Activated T-helper 9 cell treated with anti-CD3 and anti-CD28 coated beads, Interleukin-2, amount 50 U/mL, for 16 hours (primary cell): ENCODE results near the gene CPSF3.
"Not testable (repeated sequence)": the region's sequence is repeated elsewhere in the genome, so short reads cannot be mapped to it uniquely, and the experiment has no call there.

Experiments
- DNase-seq: peaks from one replicate; pipeline ENCODE4 v3.0.0-alpha.2; 2020; ENCODE audit warnings: low read depth

CPSF3 gene

DNA sequence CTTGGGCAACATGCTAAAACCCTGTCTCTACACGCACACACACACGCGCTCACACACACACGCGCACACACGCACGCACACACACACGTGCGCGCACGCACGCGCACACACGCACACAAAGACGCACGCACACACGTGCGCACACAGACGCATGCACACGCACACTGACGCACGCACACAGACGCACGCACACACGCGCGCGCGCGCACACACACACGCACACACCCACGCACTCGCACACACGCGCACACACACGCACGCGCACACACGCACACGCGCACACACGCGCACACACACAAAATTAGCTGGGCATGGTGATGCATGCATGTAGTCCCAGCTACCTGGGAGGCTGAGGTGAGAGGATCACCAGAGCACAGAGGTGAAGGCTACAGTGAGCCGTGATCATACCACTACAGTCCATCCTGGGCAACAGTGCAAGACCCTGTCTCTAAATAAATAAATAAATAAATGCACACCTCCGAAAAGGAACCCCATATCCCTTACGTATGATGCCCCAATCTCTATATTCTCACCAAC lies 42.8 kb downstream of the CPSF3 start:
- DNase-seq = no peak

DNA sequence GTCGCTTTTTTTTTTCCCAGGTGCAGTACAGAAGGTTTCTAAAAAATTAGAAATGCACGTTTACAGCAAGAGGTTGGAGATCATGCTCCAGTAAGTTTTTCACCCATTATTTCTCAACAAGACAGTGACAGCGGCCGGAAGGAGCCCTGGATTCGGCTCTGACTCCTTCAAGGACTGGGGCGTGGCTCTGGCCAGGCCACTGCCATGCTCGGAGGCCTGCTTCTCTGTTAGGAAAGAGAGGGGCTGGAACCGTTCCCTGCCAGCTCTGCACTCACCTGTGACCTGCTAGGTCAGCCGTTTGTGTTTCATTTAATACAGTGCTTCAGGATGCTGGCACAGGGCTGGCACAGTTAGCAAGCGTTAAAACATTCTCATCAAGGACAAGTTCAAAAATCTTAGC lies 44.2 kb downstream of the CPSF3 start:
- no peak for DNase-seq

DNA sequence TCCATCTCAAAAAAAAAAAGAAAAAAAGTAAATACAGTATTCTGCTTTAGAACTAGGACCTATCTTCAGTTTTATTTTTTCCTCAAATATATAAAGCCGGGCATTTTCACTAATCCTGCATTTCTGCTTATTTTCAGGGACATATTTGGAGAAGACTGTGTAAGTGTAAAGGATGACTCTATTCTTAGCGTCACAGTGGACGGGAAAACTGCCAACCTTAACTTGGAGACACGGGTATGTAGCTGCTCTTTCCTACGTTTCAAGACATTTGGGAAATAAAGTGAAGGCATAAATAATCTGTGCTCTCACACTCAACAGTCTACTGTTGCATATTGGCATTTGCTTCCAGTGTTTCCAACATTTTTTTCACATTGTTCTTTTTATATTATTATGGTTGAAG lies 47.8 kb downstream of the CPSF3 start:
- DNase-seq = no peak

DNA sequence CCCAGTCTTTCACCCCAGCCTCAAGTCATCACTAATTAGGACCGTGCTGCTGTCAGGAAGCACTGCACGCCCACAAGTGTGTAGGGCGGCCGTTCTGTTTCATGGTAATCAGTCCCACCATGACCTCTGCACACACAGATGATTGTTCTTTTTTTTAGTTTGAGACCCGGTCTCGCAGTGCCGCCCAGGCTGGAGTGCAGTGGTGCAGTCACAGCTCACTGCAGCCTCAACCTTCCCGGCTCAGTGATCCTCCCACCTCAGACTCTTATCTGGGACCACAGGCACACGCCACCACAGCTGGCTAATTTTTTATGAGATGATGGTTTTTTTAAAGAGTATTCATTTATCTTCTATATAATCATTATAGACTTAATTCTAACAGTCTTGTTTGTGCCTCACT lies 49.1 kb downstream of the CPSF3 start:
- no peak for DNase-seq

DNA sequence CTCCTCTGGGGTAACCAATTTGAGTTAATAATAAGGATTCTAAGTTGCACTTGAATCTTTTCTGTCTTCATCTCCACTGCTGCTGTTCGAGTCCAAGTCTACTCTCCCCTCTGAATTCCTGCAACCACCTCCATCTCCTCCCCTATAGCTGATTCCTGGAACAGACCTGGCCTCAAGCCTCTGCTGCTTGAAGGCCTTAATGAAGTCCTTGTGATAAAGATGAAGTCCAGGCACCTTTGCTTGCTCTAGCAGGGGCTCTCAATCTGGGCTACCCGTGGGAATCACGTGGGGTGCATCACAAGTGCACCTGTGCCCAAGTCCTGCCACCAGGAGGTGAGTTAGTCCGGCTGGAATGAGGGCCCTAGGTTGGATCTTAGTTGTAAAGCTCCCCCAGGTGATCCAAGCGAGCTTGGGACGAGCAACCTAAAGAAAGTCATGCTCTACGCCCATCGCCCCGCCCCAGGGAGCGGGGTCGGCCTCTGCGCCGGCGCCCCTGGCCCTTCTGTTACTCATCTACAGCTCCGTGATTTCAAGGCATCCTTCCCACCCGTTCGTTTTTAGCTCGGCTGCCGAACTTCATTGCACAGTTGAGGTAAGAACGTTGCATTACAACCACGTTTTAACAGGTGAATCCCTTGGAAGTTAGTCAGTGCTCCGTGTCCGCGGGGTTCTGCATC lies 50.0 kb downstream of the CPSF3 start:
- DNase-seq = peak; percentile 7

DNA sequence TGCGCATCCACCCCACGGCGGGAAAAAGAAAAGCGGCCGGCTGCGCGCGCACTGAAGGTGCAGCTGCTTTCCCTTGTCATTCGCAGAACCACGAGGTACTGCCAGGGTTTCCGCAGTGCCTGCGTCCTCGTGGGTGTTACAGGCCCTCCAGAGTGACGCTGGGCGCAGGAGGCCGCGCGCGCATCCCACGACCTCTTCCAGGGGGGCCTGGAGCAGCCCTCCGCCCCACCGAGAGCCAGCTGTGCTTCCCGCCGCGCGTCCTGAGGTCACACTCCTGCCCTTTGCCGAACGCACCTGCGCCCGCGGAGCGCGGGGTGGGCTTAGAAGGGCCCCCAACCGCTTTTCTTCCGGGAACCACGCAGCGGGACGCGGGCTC lies 50.5 kb downstream of the CPSF3 start:
- DNase-seq = peak; percentile 47

DNA sequence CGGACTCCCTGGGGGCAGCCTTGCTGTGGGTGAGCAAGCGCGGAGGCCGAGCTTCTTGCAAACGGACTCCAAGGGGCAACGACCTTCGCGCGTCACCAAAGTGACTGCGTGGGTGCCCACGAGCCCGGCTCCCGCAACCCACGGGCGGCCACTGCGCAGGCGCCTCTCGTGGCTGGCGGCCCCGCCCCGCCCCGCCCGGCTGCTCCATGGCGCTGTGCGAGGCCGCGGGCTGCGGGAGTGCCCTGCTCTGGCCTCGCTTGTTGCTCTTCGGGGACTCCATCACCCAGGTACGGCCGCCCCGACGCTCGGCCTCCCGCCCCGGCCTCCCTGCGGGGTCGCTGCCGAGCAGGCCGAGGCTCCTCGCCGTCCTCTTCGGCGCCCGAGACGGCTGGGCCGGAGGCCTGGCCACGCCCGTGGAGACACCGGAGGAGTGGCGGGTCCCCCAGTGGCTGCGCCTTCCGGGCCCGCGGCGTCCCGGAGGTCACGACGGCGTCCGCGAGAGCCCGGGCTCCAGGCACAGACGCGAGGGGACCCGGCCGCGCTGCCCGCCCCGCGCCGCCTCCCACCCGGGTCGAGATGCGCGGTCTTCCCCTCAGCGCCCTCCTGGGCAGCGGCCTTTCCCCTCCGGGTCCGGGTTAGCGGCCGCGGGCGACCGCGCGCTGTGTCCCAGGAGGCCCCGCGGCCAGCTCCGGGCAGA lies 51.1 kb downstream of the CPSF3 start, which contains the start of gene IAH1:
TSS of gene IAH1 (plus strand) at position 191 of the 697 bp plus-strand sequence. CDS start at position 207, 16 bp downstream.
- peak; percentile 70 for DNase-seq

DNA sequence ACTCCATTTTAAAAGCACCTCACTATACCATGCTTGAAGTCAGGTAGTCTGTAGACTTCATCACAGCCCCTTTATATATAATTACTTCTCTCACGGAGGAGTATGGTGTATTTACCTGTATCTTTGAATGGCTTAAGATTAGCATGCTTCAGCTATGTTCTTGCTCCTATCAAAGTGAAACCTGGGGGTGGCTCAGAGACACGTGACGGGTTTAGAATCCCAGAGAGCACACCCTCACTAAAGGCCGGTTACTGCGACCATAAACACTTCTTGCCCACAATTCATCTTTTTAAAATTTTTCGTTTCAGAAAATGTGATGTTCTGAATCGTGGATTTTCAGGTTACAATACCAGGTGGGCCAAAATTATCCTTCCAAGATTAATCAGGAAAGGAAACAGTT lies 54.5 kb downstream of the CPSF3 start:
- DNase-seq = no peak

DNA sequence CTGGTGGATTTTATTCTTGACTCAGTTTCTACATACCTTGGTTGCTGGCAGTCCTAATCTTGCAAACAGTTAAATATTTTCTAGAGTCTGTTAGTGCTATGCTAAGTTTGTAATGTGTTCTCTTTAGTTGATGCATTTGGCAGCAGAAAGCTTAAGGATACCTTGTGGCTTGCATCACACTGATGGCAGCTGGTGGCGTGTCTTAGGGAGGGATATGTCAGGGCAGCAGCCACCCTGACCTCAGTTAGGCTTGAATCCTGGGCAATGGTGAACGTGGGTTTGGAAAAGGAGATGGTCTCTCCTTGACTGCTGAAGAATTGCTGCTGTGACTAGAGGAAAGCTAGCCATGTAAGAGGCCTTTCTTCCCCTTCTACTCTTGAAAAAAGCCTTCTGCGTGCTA lies 55.1 kb downstream of the CPSF3 start:
- DNase-seq = no peak

DNA sequence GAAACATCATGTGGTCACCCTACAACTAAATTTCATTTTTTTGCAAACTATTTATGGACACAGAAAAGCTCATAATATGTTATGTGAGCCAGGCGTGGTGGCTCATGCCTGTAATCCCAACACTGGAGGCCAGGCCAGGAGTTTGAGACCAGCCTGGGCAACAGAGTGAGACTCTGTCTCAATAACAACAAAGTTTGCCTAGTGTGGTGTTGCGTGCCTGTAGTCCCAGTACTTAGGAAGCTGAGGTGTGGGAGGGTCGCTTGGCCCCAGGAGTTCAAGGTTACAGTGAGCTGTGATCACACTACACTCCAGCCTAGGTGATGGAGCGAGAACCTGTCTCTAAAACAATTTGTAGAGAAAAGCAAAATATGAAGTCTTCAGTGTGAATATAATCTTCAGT lies 56.7 kb downstream of the CPSF3 start:
- no peak for DNase-seq

DNA sequence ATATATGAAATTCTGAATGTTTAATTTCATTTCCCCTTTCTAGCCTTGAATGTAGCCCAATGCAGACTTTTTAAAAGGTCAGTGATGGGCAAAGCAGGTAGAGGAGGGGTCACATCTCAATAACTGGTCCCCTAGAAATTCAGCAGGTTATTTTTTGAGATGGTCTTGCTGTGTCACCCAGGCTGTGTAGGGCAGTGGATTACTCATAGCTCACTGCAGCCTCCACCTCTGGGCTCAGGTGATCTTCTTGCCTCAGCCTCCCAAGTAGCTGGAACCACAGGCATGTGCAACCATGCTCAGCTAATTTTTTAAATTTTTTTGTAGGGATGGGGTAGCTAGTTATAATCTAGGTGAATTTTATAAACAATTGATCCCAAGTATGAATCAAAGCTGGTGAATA lies 59.7 kb downstream of the CPSF3 start:
- DNase-seq = no peak

DNA sequence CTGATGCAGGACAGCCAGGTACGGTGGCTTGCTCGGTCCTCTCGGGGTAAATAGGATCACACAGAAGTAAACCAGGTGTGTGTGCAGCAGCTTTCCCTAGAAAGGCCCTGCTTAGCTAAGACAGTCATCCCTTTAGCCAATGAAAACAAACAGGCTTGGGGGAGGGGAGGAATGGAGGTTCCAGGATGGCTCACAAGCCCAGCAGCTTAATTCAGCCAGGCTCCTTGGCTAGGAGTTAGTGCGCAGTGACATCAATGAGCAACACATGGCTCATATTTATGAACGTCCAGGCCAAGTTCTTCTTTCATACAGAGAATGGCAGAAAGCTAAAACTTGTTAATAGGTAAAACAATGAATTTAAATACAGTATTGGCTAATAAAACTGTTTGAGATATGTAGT lies 61.1 kb downstream of the CPSF3 start:
- no peak for DNase-seq

DNA sequence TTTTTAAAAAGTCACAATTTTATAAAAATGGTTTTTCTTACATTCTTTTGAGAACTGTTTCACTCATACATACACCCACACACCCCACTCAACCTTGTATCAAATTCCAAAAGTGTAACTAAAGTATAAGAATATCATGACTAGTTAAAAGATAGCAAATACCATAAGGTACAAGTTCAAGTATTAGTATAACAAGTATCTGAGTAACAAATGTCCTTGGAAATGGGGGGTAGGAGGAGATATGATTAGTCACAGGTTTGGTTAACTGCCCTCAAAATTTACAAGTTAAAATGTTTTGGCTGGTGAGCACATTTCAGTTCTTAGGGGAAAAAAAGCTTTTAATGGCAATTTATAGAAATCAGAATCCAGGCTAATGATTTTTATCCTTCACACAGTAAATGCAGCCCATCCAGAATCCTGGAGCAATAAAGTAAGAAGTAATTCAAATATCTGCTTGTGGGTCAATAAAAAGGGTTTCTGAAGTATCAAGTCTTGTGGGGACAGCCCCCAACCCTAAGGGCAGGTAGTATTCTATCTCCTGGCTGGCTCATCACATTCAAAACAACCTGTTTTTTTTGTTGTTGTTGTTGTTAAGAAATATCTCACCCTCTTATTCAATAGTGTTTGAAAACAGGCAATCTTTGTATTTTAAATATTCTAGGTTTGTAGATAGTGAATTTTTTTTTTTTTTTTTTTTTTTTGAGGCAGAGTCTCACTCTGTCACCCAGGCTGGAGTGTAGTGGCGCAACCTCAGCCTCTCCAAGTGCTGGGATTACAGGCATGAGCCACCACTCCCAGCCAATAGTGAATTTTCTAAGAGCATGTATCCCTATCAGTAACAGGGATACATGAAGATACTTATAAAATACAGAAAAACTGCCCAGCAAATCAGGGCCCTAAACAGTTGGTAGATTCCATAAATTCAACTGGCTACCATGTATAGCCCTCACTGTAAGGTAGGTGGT lies 65.4 kb downstream of the CPSF3 start:
- no peak for DNase-seq

DNA sequence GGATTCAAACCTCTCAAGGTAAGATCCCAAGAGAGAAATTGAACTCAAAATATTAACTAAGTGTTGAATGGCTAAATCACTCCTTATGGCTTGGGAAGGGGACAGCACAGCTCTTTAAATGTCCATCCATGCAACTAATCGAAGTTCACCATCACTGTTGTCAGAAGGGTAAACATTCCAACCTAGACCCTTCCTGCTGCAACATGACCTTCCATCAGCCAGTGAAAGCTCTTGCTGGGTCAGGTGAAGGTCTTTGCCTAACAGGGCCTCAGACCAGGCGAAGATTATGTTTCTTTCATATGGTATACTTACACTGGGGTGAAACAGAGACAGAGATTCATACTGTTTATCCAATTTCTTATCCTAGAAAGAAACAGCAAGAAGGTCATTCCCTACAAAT lies 67.3 kb downstream of the CPSF3 start:
- DNase-seq = no peak

DNA sequence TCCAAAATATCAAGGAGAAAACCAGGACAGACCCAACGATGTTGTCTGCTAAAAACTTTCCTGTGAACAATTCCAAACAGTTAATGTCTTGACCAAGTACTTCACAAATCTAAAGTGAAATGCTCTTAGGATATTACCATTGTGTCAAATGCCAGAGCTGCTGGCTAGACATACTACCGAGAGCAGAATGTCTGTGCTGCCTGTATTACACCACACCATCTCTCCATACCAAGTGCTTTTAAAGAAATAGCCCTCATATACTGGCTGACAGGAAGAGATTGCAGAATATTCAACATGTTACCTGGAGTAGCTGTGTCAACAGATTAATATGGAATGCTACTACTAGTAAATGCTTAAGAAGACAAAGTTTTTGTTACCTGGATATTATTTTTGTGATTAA lies 69.5 kb downstream of the CPSF3 start:
- no peak for DNase-seq

DNA sequence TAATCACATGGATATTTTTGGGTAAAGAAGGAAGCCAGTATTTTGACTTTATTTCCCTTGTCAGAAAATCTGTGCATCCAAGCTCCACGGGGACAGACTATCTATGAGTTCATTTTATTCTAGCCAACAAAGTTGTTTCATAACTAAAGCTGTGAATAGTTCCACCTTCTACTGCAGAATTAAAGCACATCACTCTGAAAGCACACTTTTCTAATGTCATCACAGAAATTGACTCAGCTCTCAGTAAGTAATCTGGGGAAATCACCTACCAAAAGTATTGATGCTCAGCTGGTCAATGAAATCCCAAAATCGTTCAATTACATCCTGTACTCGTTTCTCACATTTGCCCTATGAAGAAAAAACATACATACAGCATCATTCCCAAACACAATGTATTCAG lies 70.0 kb downstream of the CPSF3 start:
- no peak for DNase-seq

DNA sequence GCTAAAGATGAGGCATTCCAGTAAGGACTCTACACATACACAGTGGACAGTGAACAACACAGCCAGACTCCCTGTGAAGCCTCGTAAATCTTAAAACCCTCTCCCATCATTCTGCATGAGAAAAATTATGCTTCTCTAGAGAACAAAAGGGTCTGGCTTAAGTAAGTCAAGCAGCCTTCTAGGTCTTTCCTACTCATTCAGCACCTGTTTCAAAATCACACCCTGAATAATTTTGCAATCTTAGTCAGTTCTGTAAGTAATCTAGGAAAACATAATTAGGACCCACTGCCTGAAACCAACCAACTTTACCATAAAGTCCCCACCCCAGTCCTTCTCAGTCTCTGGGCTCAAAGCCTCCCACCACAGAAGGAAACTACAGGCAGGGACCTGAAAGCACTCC lies 70.6 kb downstream of the CPSF3 start:
- DNase-seq = no peak

DNA sequence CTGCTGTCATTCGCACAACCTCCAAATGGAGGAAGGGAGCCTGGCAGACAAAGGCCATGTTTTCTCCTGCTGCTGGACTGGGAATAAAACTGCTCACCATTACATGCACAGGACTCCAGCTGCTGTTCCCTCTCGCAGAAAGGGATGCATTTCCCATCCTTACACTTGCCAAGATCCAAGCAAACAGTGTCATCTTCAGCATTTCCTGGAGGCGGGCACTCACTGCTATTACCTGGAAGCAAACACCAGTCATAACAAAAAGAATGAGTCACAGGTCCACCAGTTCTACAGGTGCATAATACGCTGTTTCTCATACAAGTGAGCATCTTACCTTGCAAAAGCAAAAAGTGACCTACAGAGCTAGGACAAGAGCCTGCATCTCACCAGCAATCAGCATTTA lies 73.6 kb downstream of the CPSF3 start:
- DNase-seq = no peak

DNA sequence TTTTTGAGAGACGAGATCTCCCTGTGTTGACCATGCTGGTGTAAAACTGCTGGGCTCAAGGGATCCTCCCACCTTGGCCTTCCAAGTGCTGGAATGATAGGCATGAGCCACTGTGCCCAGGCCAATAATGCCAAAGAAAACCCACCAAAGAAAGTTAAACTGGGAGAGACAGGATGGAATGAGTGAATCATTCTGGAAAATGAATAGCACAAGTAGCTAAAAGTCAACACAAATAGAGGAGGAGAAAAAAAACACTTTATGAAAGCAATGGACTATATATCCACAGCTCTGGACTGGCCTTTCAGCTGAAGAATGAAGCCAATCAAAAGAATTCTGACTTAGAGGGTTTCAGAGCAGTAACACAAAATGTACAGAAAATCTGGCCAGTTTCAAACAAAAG lies 74.8 kb downstream of the CPSF3 start:
- no peak for DNase-seq

DNA sequence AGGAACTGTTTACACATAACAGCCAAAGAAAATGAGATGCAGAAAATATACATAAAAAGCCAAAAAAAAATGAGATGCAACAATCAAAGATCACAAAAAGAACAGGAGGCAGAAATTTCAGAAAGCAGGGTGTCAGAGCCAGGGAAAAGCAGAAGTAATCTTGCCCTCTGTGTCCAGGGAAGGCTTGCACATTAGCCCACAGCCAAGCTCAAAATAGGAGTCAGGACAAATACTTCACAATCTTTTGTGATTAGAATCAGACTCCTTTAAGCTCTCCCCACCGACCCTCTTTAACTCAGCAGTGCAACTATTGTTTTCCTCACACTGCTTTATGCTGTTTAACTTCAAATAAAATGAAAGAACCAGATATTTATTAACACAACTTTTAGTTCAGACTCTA lies 85.5 kb downstream of the CPSF3 start:
- no peak for DNase-seq

DNA sequence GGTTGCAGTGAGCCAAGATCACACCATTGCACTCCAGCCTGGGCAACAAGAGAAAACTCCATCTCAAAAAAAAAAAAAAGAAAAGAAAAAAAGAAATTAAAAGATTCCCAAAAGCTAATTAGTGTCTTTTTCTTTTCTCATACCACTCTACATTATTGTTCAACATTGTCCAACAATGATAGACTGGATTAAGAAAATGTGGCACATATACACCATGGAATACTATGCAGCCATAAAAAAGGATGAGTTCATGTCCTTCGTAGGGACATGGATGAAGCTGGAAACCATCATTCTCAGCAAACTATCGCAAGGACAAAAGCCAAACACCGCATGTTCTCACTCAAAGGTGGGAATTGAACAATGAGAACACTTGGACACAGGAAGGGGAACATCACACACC lies 90.5 kb downstream of the CPSF3 start:
- not testable (repeated sequence) for DNase-seq

DNA sequence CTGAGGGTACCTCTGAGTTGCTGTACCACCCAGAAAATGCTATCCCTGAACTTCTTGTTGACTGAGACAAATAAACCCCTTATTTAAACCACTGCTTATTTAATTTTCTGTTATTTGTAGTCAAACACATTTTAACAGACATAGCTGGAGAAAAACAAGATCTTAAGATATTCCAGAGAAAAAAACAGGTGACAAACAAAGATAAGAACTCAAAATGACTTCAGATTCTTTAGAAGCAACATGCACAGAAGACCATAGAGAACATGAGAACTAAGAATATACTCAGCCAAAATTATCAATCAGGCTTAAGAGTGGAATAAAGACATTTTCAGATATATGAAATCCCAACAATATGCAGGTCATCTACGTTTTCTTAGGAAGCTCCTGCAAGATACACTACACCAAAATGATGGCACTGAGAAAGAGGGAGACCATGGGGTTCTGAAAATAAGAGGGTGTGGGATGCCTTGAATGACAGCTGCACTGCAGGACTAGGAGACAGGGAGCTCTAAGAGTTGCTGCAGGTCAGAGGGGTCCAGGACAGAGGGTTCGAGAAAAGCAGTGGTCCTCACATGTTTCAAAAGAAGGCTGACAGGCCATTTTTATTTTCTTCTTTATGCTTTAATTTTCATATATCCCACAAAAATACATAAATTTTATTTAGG lies 93.8 kb downstream of the CPSF3 start:
- DNase-seq = no peak
